ENCODE results near the gene PEX16.

Gene PEX16

GRCh38 chr11:45933846-45934579, 16.3 kb upstream of the PEX16 start:
- Histone ChIP-seq H3K79me2 (ENCODE audit: control insufficient read depth, low read length) (peaks cover 36% of the 10 kb centered on the region), H3K27ac (ENCODE audit: low read depth, low read length) (peak overlapping the region; percentile 98), H3K4me3 (ENCODE audit: low read length) (peak overlapping the region; percentile 78), H3K36me3 (ENCODE audit: control insufficient read depth, low read length) (peaks cover 48% of the 10 kb centered on the region), H3F3A (ENCODE audit: control insufficient read depth, insufficient read depth) (peaks cover 39% of the 10 kb centered on the region), H3K9me2 (replicated peaks; ENCODE audit: control insufficient read depth, low read length) (no peaks in the 10 kb centered on the region), H4K20me1 (ENCODE audit: control insufficient read depth, insufficient read depth, low read depth, low read length) (no peaks in the 10 kb centered on the region), H3K4me1 (ENCODE audit: control insufficient read depth, low read length) (peaks cover 97% of the 10 kb centered on the region), H3K27me3 (ENCODE audit: control insufficient read depth, low read length) (no peaks in the 10 kb centered on the region), H3K9me3 (ENCODE audit: control insufficient read depth, insufficient read depth, low read length) (no peaks in the 10 kb centered on the region), H3K4me2 (ENCODE audit: low read length) (peak overlapping the region; percentile 75)
- TF ChIP-seq, protein P1, sequence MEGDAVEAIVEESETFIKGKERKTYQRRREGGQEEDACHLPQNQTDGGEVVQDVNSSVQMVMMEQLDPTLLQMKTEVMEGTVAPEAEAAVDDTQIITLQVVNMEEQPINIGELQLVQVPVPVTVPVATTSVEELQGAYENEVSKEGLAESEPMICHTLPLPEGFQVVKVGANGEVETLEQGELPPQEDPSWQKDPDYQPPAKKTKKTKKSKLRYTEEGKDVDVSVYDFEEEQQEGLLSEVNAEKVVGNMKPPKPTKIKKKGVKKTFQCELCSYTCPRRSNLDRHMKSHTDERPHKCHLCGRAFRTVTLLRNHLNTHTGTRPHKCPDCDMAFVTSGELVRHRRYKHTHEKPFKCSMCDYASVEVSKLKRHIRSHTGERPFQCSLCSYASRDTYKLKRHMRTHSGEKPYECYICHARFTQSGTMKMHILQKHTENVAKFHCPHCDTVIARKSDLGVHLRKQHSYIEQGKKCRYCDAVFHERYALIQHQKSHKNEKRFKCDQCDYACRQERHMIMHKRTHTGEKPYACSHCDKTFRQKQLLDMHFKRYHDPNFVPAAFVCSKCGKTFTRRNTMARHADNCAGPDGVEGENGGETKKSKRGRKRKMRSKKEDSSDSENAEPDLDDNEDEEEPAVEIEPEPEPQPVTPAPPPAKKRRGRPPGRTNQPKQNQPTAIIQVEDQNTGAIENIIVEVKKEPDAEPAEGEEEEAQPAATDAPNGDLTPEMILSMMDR (IDR thresholded peaks at IDR 0.05; ENCODE audit: low read depth, low read length, poor library complexity, severe bottlenecking) = no peak
- TF ChIP-seq EZH2phosphoT487 (IDR thresholded peaks at IDR 0.05; ENCODE audit: borderline replicate concordance, low read length) = no peak

- Histone ChIP-seq H3K9me2 (replicated peaks; ENCODE audit: control insufficient read depth, low read length) (no peaks in the 10 kb centered on the region), H4K20me1 (ENCODE audit: control insufficient read depth, insufficient read depth, low read depth, low read length) (no peaks in the 10 kb centered on the region), H3K4me3 (ENCODE audit: low read length) (peak overlapping the region; percentile 78), H3K4me1 (ENCODE audit: control insufficient read depth, low read length) (peaks cover 98% of the 10 kb centered on the region), H3K4me2 (ENCODE audit: low read length) (peak overlapping the region; percentile 75), H3K27me3 (ENCODE audit: control insufficient read depth, low read length) (no peaks in the 10 kb centered on the region), H3K36me3 (ENCODE audit: control insufficient read depth, low read length) (peaks cover 55% of the 10 kb centered on the region), H3K27ac (ENCODE audit: low read depth, low read length) (peak overlapping the region; percentile 98), H3K9me3 (ENCODE audit: control insufficient read depth, insufficient read depth, low read length) (no peaks in the 10 kb centered on the region), H3K79me2 (ENCODE audit: control insufficient read depth, low read length) (peaks cover 43% of the 10 kb centered on the region), H3F3A (ENCODE audit: control insufficient read depth, insufficient read depth) (peaks cover 35% of the 10 kb centered on the region)
- TF ChIP-seq EZH2phosphoT487 (IDR thresholded peaks at IDR 0.05; ENCODE audit: borderline replicate concordance, low read length) = no peak
- TF ChIP-seq, protein P1 (IDR thresholded peaks at IDR 0.05; ENCODE audit: low read depth, low read length, poor library complexity, severe bottlenecking) = no peak
Measured at GRCh38 chr11:45933131-45933831, 15.6 kb upstream of the PEX16 start.

DNA sequence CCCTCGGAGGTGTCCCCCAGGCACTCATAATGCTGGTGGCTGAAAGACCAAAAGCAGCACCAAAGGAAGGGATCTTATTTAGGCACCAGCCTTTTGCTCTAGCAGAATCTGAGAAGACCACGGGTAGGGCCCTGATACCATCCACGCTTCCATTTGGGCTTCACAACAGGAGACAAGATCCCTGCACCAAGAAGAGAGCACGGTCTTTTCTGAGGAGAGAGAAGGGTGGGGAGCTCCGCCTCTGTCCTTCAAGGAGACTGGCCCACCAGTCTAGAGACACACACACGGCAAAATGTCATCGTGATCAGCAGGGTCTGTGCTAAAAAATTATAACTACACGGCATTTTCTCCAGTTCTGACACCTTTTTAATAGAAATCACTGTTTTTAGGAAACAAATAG, 14.5 kb upstream of the PEX16 start:
- Histone ChIP-seq H3K4me2 (ENCODE audit: low read length) (peak overlapping the region; percentile 75), H3K9me2 (replicated peaks; ENCODE audit: control insufficient read depth, low read length) (no peaks in the 10 kb centered on the region), H3K36me3 (ENCODE audit: control insufficient read depth, low read length) (peaks cover 62% of the 10 kb centered on the region), H3F3A (ENCODE audit: control insufficient read depth, insufficient read depth) (peaks cover 34% of the 10 kb centered on the region), H3K27me3 (ENCODE audit: control insufficient read depth, low read length) (no peaks in the 10 kb centered on the region), H3K4me3 (ENCODE audit: low read length) (peak overlapping the region; percentile 78), H4K20me1 (ENCODE audit: control insufficient read depth, insufficient read depth, low read depth, low read length) (no peaks in the 10 kb centered on the region), H3K27ac (ENCODE audit: low read depth, low read length) (peak overlapping the region; percentile 98), H3K9me3 (ENCODE audit: control insufficient read depth, insufficient read depth, low read length) (no peaks in the 10 kb centered on the region), H3K79me2 (ENCODE audit: control insufficient read depth, low read length) (peaks cover 54% of the 10 kb centered on the region), H3K4me1 (ENCODE audit: control insufficient read depth, low read length) (peaks cover 98% of the 10 kb centered on the region)
- no peak for TF ChIP-seq EZH2phosphoT487 (IDR thresholded peaks at IDR 0.05; ENCODE audit: borderline replicate concordance, low read length)
- TF ChIP-seq, protein P1 (IDR thresholded peaks at IDR 0.05; ENCODE audit: low read depth, low read length, poor library complexity, severe bottlenecking) = no peak
